Skeletal muscle tissue (tissue), 4 donors: Measurements from ENCODE around the gene ADPRS. TPM values are rescaled to one million over a fixed set of nuclear protein-coding genes. Genes with fewer than 3 reads are reported as not detected.

ENCODE experiments used
- H3K27ac ChIP-seq: one replicate; pipeline ENCODE4 v1.7.0; 2013; ENCODE audit warnings: mild to moderate bottlenecking, low read depth, low read length, inconsistent platforms
- H3K27me3 ChIP-seq, 3 donors: one replicate each; pipeline ENCODE4 v1.7.0; 2013; ENCODE audit warnings: low read length in 3 of 3; ENCODE audit not compliant: control insufficient read depth in 3 of 3, insufficient read depth in 3 of 3
- H3K36me3 ChIP-seq, 3 donors: one replicate each; pipeline ENCODE4 v1.7.0; 2013; ENCODE audit warnings: low read length in 3 of 3; ENCODE audit not compliant: control insufficient read depth in 3 of 3, insufficient read depth in 3 of 3
- H3K4me1 ChIP-seq, 3 donors: one replicate each; pipeline ENCODE4 v1.7.0; 2013; ENCODE audit warnings: low read length in 3 of 3, mild to moderate bottlenecking in 3 of 3; ENCODE audit not compliant: control insufficient read depth in 3 of 3, insufficient read depth in 3 of 3
- H3K4me3 ChIP-seq, 3 donors: one replicate each; pipeline ENCODE4 v1.7.0; 2013; ENCODE audit warnings: low read length in 3 of 3
- H3K9ac ChIP-seq, 3 donors: one replicate each; pipeline ENCODE4 v1.7.0; 2013; ENCODE audit warnings: low read length in 3 of 3, mild to moderate bottlenecking in 3 of 3, moderate library complexity in 2 of 3, low read depth in 1 of 3
- H3K9me3 ChIP-seq, 3 donors: one replicate each; pipeline ENCODE4 v1.7.0; 2013; ENCODE audit warnings: low read length in 3 of 3; ENCODE audit not compliant: control insufficient read depth in 3 of 3
- total RNA-seq: library from RNA; depleted of rRNA; stranded (reverse); fragments of >200 nt; gene quantifications from one replicate; pipeline ENCODE4 v1.2.3, GENCODE V29; 2014
- donor health status: Osteomylitis.

Gene ADPRS
- total RNA-seq, 1 donor from 2014 or later: 21.4 TPM

- peaks cover 0 to 11% (median 0%) of the 10 kb centered on the region in 3 donors for H3K4me1 ChIP-seq
- no peaks in the 10 kb centered on the region for H3K36me3 ChIP-seq
- H3K27me3 ChIP-seq: peaks cover 0 to 4% (median 0%) of the 10 kb centered on the region in 3 donors
- no peak overlapping the region for H3K4me3 ChIP-seq
- H3K9ac ChIP-seq: no peak overlapping the region
- H3K9me3 ChIP-seq: no peaks in the 10 kb centered on the region
- H3K27ac ChIP-seq: no peak overlapping the region
These were observed 28.2 kb downstream of the ADPRS start for GRCh38 chr1:36116901-36117300.

DNA sequence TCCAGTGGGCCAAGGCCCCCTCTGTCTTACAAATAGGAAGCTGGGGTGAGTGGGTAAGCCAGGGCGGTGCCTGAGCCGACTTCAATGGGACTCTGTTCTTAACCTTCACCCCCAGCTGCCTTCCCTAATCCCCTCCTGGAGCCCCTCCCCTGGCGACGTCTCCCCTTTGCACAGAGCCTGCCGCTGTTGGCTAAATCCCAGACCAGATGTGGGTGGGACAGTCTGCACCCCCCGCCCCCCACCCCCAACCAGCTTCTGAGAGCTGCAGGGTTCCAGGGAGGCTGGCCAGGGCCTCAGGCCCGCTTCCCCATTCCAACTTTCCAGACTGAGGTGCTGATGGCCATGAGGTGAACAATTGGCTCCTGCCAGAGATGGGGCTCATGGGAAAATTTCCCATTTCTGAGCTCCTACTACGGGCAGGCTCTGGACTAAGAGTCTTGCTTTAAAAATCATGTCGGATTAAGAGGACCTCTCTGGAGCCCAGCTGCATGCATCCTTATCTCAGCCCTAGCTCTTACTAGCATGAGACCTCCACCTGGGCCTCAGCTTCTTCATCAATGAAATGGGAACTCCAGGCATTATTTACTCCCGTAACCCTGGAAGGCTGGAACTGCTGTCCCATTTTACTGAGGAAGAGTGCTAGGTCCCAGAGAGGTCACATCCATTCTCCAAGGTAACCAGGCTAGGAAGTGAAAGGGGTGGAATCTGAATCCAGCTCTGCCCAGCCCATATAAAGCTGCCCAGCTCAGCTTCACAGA is 29.9 kb downstream of the ADPRS start:
- no peak overlapping the region for H3K27ac ChIP-seq
- H3K4me1 ChIP-seq: peaks cover 0 to 11% (median 0%) of the 10 kb centered on the region in 3 donors
- no peaks in the 10 kb centered on the region for H3K9me3 ChIP-seq
- no peak overlapping the region for H3K9ac ChIP-seq
- no peak overlapping the region for H3K4me3 ChIP-seq
- H3K27me3 ChIP-seq: peaks cover 0 to 4% (median 3%) of the 10 kb centered on the region in 3 donors
- H3K36me3 ChIP-seq: no peaks in the 10 kb centered on the region

- Histone ChIP-seq H3K27ac (no peak overlapping the region), H3K27me3 (peaks cover 6 to 10% (median 8%) of the 10 kb centered on the region in 3 donors), H3K4me1 (peaks cover 0 to 11% (median 0%) of the 10 kb centered on the region in 3 donors), H3K4me3 (no peak overlapping the region), H3K36me3 (no peaks in the 10 kb centered on the region), H3K9ac (no peak overlapping the region), H3K9me3 (no peaks in the 10 kb centered on the region)
These were observed 30.8 kb downstream of the ADPRS start for GRCh38 chr1:36119456-36119855.

DNA sequence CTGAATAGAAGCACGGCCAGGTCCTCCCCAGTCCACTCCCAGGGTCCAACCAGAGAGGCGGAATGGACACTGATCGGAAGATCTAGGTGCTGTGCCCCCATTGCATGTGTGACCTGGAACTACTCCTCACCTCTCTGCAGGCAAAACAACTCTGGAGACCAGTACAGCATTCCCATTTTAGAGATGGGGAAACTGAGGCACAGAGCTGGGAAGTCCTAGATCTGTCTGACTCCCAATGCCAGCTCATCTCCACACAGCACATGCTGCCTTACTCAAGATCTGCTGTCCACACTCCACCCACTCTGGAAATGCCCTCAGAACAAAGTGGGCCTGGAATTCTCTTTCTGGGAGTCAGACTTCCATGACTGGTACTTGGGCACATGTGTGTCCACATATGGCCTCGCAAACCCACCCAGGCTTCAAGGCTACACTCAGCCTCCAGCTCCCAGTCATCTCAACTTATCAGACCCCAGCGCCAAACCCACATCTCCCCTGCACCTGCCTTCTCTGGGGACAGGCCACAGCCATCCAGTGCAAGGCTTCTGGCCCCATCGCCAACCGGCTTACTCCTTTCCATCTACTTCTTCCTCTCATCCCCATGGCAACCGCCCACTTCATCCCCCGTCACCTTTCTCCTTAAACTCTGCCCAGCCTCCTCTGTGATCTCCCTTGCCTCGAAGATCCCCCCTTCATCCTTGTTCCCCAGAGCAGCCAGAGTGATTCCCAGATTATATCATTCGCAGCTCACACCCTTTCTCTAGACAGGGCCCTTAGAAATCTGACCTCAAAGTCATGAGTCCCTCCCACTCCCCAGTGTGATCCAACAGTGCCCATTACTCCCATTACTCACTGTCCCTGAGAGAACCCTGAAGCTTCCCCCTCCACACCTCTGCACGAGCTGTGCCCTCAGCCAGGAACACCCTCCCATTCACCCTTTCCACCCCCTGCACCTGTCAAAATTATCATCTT is 33.7 kb downstream of the ADPRS start:
- H3K4me1 ChIP-seq: peaks cover 2 to 8% (median 5%) of the 10 kb centered on the region in 3 donors
- H3K36me3 ChIP-seq: no peaks in the 10 kb centered on the region
- peaks cover 19% of the 10 kb centered on the region in 3 donors for H3K27me3 ChIP-seq
- no peak overlapping the region for H3K9ac ChIP-seq
- H3K4me3 ChIP-seq: no peak overlapping the region
- no peaks in the 10 kb centered on the region for H3K9me3 ChIP-seq
- no peak overlapping the region for H3K27ac ChIP-seq

GRCh38 chr1:36123356-36123755 is 34.7 kb downstream of the ADPRS start:
- no peaks in the 10 kb centered on the region for H3K9me3 ChIP-seq
- no peaks in the 10 kb centered on the region for H3K36me3 ChIP-seq
- H3K4me3 ChIP-seq: no peak overlapping the region
- H3K9ac ChIP-seq: no peak overlapping the region
- H3K27ac ChIP-seq: no peak overlapping the region
- H3K4me1 ChIP-seq: peaks cover 2 to 8% (median 5%) of the 10 kb centered on the region in 3 donors
- peaks cover 19% of the 10 kb centered on the region in 3 donors for H3K27me3 ChIP-seq

GRCh38 chr1:36124404-36125128 is 35.9 kb downstream of the ADPRS start:
- H3K4me1 ChIP-seq: peaks cover 2 to 5% (median 3%) of the 10 kb centered on the region in 3 donors
- H3K9me3 ChIP-seq: no peaks in the 10 kb centered on the region
- no peak overlapping the region for H3K27ac ChIP-seq
- no peak overlapping the region for H3K4me3 ChIP-seq
- H3K27me3 ChIP-seq: peaks cover 19% of the 10 kb centered on the region in 3 donors
- H3K9ac ChIP-seq: no peak overlapping the region
- H3K36me3 ChIP-seq: no peaks in the 10 kb centered on the region

DNA sequence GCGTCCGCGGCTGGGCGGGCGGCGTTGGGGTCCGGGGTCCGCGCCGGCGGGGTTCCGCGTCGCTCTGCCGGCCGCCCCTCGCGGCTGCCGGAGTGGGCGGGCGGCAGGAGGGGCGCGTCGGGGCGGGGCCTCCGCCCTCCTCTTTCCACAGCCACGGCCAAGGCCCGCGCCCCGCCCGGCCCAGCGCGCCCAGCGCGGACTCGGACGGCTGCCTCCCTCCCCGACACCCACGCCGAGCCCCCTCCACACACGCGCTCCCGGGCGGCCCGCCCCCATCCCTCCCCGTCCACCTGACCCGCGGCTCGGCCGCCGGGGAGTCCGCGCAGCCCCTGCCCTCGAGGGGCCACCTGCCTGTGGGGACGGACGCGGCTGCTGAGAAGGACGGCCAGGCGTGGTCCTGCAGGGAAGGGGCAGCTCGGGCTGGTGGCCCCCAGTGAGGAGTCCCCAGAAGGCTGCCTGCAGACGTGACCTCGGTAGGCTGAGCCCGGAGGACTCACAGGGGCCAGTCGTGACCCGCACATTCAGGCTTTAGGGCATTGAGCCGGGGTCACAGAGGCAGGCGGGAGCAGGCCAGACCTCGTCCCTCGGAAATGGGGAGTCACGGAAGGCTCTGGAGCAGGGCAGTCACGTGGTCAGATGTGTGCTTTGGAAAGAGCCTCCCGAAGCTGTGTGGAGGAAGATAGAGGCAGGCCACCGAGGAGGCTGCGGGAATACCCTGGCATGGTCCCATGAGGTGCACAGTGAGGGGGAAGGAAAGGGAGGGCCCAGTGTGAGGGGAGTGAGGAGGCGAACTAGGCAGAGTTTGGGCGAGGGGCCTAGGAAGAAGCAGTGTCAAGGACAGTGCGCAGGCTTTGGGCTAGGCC is 36.7 kb downstream of the ADPRS start, which contains the start of gene COL8A2:
TSS of gene COL8A2 (minus strand) at position 94 of the 863 bp plus-strand sequence. CDS start 24,980 bp downstream, outside the sequence.
- H3K9me3 ChIP-seq: no peaks in the 10 kb centered on the region
- H3K27me3 ChIP-seq: peaks cover 19% of the 10 kb centered on the region in 3 donors
- peak within 1 kb of the TSS in 2 of 3 donors; percentile 33 to 50 for H3K9ac ChIP-seq
- H3K27ac ChIP-seq: no peak within 1 kb of the TSS
- H3K36me3 ChIP-seq: no peaks in the 10 kb centered on the region
- H3K4me1 ChIP-seq: peaks cover 2 to 5% (median 3%) of the 10 kb centered on the region in 3 donors
- H3K4me3 ChIP-seq: peak within 1 kb of the TSS in 2 of 3 donors; percentile 22 to 43

DNA sequence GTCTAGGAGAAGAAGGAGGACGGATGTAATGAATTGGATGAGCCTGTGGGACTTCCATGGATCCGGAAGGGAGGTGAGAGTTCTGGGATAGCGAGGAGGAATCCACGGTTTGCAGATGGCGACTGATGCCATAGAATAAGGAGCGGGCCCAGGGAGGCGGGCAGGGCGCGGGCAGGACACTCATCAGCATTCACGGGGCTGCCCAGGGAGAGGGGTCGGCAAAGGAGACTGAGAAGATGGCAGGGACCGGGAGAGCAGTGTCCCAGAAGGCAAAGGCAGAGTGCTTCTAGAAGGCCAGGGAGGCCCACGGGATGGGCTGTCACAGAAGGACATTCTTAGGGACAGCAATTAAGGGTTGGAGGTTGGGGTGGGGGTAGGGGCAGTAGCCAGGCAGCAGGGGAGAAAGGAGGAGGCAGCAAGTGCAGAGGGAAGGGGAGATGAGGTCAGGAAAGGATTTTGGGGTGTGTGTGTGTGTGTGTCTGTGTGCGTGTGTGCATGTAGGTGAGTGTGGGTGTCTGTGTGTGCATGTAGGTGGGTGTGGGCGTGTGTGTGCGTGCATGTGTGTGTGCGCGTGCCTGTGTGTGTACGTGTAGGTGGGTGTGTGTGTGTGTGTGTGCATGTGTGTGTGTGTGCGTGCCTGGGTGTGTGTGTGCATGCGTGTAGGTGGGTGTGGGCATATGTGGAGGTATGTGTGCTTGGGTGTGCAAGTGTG is 37.5 kb downstream of the ADPRS start:
- no peaks in the 10 kb centered on the region for H3K36me3 ChIP-seq
- peaks cover 2 to 5% (median 3%) of the 10 kb centered on the region in 3 donors for H3K4me1 ChIP-seq
- H3K27ac ChIP-seq: no peak overlapping the region
- H3K4me3 ChIP-seq: no peak overlapping the region
- no peaks in the 10 kb centered on the region for H3K9me3 ChIP-seq
- peaks cover 19% of the 10 kb centered on the region in 3 donors for H3K27me3 ChIP-seq
- H3K9ac ChIP-seq: peak overlapping the region in 1 of 3 donors; percentile 50
